Skin of body (tissue), 2 donors: ENCODE results near the gene AP2A2. TPM values are rescaled to one million over a fixed set of nuclear protein-coding genes. Genes with fewer than 3 reads are reported as not detected.
"Not testable (repeated sequence)": the region's sequence is repeated elsewhere in the genome, so short reads cannot be mapped to it uniquely, and the experiment has no call there.

ENCODE experiments used
- DNase-seq: peaks from one replicate; lab custom pipeline; 2025; lab: John Stamatoyannopoulos, UW
- total RNA-seq: library from RNA; depleted of rRNA; stranded (reverse); fragments of >200 nt; gene quantifications from one replicate; pipeline ENCODE4 v1.2.3, GENCODE V29; 2014

The AP2A2 gene
- total RNA-seq, 1 donor from 2014 or later = 29.1 TPM

DNA sequence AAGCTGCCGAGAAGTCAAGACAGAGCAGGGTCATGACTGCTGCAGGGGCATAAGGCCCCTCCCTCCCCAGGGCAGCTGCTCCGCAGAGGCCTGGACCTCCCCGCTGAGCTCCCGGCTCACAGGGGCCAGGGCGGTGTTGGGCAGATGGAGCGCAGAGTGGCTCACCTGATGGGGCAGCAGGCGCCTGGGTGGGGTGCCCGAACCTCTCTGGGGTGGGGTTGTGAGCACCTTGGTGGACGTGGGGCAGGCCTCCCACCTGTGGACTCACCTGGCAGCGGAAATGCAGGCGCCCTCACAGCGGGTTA, 87.9 kb downstream of the AP2A2 start:
- DNase-seq = no peak

DNA sequence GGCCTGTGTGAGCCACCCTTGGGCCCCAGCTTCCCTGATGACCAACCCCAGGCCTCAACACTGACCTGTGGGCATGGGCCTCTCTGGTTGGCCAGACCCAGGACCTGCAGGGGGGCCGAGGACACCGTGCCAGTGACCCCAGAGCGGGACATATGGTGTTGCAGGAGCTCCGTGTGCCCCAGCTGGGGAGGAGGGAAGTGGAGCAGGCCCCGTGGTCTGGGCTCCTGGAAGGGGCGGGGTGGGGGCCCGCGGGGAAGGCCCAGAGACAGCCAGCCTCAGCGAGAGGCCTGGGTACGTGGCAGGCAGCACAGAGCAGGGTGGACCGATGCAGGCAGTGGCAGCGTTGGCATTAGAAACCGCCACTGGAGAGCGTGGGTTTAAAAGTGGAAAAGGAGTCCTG, 88.6 kb downstream of the AP2A2 start:
- DNase-seq = no peak

DNA sequence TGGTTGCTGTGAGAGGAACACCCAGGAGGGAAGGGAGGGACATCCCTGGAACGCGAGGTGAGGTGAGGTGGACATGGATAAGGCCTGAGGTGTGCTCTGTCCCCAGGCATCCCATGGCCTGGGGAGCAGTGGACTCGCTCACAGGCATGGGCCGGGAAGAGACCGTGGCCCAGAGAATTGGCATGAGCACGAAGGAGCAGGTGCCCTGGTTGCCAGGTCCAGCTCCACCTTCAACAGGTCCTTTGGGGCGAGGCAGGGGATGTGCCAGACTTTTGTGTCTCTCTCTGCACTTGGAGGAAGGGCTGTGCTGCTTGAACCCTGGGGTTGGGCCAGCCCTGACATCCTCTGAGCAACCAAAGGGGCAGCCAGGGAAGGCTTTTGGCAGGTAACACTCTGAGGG, 89.4 kb downstream of the AP2A2 start:
- DNase-seq = no peak

DNA sequence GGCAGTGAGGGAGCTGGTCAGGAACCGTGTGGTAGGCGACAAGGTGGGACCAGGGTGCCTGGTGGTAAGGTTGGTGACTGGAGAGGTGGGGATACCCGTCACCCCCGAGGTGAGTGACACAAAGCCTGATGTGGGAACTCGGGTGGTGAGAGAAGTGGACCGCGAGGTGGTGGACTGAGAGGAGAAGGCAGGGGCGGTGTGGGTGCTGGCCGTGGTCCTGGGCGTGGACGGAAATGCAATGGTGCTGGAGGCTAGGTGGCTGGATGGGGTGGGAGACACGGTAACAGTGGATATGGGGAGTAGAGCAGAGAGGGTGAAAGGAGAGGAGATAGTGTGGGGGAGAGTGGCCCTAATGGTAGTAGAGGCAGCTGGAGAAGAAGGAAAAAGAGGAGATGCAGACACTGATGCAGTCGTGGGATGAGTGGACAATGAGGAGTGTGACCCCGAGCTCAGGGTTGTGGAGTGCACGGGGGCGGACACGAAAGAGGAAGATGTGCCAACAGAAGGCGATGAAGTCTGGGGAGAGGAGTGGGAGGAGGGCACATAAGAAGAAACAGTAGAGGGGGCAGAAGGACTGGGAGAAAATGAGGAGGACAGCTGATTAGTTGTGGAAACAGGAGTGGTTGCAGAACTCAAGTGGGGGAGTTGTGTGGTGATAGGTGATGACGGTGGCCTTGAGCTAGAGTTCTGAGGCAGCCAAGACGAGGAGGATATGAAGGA, 90.3 kb downstream of the AP2A2 start:
- no peak for DNase-seq

DNA sequence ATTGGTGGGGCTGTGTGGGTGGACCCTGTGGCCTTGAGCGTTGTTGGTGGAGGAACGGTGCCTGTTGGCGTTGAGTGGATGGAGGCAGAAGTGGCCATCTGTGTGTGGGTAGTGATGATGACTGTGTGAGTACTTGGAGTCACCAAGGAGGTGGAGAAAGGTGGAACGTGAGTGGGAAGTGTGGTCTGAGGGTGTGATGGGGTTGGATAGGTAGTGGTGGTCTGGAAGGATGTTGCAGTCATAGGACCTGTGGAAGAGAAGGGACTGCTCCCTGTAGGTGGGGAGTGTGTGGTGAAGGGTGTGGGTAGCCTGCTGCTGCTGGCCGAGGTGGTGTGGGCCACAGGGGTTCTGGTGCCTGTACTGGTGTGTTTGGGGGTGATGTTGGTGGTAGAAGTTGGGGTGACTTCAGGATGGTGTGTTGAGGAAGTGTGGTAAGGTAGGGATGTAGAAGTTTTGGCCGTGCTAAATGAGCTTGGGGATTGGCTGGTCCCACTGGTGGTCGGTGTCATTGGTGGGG, 91.0 kb downstream of the AP2A2 start:
- not testable (repeated sequence) for DNase-seq

DNA sequence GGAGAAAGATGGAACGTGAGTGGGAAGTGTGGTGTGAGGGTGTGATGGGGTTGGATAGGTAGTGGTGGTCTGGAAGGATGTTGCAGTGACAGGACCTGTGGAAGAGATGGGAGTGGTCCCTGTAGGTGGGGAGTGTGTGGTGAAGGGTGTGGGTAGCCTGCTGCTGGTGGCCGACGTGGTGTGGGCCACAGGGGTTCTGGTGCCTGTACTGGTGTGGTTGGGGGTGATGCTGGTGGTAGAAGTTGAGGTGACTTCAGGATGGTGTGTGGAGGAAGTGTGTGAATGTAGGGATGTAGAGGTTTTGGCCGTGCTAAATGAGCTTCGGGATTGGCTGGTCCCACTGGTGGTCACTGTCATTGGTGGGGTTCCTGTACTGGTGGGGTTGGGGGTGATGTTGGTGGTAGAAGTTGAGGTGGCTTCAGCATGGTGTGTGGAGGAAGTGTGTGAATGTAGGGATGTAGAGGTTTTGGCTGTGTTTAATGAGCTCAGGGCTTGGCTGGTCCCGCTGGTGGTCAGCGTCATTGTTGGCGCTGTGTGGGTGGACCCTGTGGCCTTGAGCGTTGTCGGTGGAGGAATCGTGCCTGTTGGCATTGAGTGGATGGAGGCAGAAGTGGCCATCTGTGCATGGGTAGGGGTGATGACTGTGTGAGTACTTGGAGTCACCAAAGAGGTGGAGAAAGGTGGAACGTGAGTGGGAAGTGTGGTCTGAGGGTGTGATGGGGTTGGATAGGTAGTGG, 91.8 kb downstream of the AP2A2 start:
- no peak for DNase-seq

DNA sequence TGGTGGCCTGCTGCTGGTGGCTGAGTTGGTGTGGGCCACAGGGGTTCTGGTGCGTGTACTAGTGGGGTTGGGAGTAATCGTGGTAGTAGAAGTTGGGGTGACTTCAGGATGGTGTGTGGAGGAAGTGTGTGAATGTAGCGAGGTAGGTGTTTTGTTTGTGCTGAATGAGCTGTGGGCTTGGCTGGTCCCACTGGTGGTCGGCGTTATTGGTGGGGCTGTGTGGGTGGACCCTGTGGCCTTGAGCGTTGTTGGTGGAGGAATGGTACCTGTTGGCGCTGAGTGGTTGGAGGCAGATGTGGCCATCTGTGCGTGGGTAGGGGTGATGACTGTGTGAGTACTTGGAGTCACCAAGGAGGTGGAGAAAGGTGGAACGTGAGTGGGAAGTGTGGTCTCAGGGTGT, 92.4 kb downstream of the AP2A2 start:
- no peak for DNase-seq

DNA sequence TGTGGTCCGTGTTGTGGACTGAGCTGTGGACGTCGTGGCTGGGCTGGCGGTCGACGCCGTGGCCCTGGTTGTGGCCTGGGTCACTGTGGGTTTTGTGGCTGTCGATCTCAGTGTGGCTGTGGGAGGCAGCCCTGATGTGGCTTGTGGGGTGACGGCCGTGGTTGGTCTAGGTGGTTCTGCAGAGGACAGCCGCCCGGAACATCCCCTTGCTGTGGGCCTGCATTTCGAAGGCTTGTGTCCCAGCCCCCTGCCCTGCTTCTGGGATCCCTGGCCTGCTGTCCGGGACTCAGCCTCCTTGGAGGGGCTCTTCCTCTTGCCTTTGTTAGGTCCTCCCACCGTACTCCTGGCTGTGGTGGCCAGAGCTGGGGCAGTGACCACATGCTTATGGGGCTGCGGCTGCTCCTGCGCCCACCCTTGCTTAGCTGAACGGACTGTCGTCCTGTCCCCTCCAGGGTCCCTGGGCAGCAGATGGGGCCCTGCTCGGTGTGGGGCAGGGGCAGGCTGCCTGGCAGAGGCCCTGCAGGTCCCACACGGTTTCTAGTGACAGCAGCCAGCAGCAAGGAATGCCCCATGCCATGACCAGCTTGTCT, 93.7 kb downstream of the AP2A2 start:
- DNase-seq = no peak

DNA sequence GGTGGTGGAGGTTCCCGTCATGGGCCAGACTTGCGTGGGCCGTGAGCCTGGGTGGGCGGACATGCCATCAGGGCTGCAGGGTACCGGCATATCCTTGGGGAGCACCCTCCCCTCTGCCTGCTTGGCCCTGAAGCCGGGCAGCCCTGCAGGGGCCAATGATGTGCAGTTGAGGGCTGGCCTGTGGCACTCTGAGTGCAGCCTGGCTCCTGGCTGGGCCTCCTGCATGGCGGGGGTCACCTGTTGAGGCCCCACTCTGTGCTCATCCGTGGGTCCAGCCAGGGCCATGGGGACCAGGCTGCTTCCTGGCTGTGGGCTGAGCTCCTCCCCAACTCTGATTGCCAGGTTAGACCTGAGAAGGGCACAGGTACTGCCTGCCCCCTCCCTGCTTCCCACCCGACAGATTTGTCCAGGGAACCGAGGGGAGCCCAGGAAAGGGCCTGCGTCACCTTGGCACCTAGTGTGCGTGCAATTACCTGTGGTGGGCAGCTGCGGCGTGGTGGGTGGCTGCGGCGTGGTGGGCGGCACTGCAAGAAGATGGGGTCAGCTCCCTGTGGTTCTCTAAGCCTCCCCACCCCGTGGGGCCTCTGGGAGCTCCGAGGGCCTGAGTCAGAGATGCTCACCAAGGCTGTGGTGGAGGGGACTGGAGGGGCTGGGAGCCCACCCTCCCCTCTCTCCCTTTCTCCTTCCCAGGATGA, 94.7 kb downstream of the AP2A2 start:
- no peak for DNase-seq

DNA sequence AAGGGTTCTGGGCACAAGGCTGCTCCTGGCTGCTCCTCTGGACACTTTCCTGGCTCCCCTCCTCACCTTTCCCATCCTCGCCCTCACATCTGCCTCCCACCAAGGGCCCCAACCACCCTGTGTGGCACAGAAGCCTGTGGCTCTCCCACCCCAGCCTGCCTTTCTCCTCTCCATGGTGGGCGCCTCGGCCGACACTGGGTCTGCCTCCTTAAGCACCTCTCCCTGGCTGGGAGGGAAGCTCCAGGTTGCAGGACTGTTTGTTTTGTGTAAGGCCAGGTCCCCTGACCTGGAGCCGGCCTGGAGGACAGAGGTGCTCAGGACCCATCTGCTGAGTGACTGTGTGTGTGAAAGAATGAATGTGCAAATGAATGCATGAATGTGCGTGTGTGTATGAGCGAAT, 96.7 kb downstream of the AP2A2 start:
- DNase-seq = no peak

DNA sequence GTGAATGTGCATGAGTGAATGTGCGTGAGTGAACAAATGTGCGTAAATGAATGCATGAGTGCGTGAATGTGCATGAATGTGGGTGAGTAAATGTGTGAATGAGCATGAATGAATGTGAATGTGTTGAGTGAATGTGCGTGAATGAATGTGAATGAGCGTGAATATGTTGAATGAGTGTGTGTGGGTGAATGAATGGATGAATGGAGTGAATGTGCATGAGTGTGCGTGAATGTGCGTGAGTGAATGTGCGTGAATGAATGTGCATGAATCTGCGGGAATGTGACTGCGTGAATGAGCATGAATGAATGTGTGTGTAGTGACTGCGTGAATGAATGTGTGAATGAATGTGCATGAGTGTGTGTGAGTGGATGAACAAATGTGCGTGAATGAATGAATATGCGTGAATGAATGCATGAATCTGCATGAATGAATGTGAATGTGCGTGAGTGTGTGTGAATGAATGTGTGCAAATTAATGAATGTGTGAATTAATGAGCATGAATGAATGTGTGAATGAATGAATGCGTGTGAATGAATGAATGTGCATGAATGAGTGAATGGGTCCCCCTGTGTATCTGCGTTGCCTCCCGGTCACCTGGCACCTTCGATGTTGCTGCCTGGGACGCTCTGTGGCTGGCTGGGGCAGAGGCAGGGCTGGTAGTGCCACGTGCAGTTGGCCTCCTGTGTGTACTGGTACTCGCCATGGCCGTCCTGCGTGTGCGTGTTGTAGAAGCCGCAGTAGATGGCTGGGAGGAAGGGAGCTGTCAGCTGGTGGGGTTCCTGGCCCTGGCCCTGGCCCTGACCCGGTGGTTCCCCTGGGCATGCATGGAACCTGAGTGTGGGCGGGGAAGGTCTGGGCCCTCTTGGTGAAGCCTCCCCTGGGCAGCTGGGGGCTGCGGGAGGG, 97.5 kb downstream of the AP2A2 start:
- DNase-seq = no peak

DNA sequence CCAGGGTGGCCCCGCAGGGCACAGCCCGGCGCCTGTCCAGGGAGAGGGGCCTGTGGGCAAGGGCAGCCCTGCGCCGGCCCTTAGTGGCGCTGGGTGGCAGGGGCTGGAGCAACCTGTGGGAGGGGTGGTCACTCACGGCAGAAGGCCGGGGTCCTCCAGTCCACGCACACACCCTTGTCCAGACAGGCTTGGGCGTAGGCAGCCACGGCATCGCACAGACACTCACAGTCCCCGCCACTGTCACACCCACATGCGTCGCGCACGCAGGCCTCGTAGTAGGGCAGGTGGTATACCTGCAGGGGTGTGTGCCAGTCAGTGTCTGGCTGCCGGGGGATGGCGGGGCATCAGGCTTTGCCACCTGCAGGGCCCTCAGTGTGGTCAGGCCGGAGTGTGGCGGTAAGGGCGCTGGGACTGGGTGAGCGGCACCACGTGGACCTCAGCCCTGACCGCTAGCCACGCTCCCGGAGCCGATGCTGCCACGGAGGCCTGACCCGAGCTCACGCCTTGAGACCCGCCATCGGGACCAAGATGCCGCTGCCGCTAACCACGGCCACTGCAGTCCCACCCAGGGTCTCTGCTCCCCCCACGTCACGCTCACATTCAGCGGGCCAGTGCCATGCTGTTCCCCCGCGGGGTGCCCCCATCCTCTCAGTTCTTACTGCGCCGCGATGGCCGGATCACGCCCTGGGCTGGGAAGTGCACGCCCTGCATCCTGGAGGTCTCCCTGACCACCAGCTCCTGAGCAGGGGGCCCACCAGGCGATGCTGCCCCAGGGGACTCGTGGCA, 98.3 kb downstream of the AP2A2 start:
- no peak for DNase-seq

DNA sequence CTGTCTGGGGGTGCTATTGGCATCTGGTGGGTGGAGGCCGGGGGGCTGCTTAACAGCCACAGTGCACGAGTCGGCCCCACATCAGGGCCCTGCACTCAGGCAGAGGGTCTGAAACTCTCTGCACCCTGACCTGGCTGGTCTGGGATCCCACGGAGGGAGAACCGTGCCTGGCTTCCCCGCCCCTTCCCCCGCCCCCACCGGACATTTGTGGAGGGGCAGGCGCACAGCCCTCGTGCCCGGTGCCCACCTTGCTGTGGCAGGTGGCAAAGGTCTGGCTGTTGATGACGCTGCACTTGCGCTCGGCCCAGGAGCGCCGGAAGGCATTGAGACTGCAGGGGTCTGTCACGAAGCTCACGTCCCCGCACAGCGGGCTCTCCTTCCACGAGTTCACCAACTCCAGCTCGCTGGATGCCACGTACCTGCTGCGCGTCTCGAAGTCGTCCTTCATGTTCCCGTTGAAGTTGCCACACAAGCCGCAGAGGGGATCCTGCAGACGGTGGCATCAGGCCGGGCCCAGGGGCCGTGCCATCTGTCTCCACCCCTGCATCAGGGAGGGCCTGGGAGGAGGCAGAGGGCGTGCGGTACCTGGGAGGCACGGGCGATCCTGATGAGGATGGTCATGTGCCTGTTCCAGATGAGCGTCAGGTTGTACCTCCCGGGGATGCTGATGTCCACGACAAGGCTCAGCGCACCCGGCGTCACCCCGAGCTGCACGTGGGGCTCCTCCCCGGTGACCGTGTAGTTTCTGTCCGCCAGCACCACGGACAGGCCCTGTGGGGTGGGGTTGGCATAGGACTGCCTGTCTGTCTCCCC, 99.1 kb downstream of the AP2A2 start:
- no peak for DNase-seq

DNA sequence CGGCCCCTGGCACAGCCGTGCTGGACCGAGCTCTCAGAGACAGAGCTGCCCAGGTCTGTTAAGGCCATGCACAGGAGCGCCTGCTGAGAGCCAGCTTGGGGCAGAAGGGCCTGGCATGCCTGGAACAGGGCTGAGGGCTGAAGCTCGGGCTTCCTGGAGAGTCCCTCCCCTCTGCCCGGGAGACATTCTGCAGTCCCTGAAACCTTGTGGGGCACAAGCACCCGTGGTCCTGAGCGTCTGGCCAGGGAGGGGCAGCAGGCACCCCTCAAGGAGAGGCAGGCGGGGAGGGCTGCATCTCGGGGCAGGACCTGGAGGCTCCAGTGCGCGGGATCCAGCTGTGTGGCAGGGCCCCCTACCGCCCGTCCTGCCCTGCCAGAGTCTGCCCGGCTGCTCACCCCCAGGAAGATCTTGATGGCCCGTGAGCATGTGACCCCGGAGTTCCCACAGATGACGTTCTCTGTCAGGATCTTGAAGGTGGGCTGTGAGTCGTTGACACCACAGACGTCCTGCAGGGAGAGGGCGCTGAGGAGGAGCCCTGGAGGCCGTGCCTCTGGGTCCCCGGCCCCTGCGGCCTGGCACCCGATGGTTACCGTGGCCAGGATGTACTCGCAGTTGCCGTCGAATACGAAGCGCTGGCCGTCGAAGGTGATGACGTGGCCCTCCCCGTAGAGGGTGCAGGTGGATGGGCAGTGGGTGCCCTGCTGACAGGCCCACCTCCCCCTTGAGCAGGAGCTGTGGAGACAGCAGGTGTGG, 99.9 kb downstream of the AP2A2 start:
- DNase-seq = no peak

DNA sequence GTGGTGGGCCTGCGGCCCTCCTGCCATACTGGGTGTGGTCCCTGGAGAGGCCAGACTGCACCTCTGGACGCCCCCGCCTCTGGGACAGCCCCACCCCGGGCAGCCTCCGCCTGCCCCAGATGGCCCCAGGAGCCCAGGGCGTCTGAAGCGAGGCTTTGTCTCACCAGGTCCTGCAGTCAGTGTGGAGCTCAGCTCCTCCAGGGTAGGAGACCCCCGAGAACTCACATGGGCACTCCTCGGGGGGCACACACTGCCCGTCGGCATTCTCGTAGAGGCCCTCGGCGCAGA, 100.4 kb downstream of the AP2A2 start:
- no peak for DNase-seq

DNA sequence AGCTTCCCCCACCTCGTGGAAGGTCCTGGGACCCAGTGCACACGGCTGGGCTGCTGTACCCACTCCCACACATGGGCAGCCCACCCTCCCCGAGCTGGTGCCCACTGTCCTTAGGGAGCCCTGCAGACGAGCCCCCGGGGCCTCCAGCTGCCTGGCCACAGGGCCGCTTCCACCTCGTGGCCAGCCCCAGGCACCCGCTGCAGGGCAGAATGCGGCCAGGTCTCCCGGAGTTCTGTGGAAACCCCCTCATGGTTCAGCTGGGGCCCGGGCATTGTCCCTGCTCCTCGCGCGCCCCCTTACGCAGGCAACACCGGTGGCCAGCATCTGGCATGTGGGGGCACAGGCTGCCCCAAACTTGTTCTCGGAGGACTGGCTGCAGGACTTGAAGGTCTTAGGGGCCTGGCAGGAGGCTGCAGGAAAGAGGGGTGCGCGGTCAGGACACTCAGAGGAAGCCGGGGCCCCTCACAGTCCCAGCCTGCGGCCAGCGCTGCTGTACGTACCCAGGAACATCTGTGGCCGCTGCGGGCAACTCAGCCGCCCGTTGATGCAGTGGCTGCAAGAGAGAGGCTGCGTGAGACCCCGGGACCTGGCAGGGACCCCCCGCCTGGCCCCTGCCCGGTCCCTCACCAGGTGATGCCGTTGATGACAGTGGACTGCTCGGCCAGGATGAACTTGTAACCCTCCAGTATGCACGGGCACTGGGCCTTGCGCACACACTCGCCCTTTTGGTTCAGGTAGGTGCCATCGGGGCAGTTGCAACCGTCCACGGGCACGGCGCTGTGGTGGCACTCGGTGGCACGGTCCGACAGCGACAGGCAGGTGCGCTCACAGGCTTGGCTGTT, 101.2 kb downstream of the AP2A2 start:
- DNase-seq = no peak

DNA sequence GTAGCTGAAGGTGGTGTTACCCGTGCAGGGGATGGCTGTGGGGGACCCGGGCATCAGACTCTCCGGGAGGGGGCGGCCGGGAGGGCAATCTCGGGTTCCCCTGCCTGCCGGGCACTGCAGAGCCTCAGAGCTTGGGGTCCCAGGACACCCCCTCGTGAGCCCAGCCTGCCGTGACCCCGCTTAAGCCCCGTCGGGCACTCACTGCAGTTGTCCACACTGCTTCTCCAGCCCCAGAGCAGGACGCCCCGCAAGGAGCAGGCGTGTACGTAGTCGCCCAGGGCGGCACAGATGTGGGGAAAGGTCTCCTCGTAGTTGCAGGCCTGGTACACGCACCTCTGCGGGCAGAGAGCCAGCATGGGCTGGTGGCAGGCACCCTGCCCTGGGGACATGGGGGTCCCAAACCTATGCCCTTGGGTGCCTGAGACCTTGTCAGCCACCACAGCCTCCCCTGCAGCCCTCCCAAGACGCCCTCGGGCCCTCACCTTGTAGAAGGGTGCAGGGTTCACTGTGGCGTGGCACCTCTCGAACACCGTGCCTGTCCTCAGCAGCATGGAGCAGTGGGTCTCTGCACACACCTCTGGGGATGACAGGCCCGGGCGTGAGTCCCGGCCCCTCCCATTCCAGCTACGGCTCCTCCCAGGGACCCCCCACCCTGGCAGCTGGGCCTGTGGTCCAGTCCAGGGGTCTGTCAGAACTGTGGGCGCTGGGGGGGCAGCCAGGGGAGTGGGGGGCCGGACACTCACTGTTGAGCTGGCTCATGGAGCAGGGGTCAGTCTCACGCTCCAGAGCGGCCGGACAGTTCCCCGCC, 102.0 kb downstream of the AP2A2 start:
- DNase-seq = no peak
